ENCODE measurements around the gene ZNF664. TPM values are rescaled to one million over a fixed set of nuclear protein-coding genes. Genes with fewer than 3 reads are reported as not detected.

ZNF664 gene
- total RNA-seq = 38.0 and 48.7 TPM in 2 replicates

DNA sequence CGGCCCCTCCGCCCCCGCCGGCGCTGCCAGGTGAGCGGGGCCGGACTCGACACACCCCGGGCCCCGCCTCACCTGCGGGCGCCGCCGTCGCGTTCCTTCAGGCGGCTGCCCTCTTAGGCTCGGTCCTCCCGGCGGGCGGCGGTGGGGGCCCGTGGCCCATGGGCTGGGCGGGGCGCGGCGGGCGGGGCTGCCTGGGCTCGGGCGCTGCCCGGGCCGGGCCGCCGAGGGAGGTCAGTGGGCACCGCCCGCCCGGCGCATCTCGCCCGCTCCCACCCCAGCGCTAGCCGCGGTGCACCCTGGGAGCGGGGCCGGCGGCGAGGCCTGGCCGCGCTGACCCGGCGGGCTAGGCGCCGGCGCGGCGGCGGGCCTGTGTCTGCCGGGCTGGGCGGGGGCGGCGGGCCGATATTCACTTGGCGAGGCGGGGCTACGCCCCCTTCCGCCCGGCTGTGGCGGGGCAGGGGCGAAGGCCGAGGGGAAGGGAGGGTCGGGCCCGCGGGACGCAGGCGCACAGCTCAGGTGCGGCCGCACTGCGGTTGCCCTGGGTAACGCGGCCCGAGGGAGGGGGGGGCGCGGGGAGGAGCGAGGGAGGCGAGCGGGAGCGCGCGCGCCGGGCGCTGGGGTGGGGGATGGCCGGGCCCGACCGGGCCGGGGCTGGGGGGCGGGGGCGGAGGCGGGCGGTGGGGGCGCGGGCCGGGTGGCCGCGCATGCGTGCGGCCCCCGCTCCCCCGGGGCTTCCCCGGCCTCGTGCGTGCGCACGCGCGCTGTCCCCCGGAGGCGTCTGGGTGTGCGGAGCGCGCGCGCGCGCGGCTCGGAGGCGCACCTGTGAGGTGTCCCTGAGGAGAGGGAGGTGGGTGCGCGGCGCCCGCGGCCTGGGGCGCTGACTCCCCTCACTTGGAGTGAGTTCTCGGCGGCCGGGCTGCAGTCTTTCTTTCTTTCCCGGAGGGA, at the start of gene ZNF664, which contains the start of gene CCDC92:
ZNF664 (plus strand) TSS at position 759 of the 945 bp plus-strand sequence. CDS start 38,930 bp downstream, outside the sequence.
CCDC92 (minus strand) TSS at position 375 of the 945 bp plus-strand sequence. CDS start 28,526 bp downstream, outside the sequence.
- DNase-seq (ENCODE audit: extremely low read depth, low read depth, low spot score) = no peak

DNA sequence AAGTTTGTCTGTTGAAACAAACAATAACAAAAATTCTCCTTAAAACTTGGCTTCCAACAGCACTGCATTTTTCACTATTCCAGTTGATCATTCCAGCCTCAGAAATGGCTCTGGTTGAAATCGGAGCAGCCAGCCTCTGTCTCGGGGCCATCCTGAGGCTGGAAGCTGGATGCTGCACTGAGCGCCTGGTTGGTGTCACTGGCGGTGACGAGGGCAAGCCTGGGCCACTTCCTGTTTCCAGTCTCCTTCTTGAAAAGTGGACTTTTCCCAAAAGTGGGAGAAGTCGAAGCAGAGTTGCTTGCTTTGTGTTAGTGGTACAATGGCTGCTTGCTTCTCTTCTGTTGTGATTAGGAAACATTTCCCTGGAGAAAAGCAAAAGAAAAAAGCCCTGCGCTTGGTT, 49.1 kb upstream of the ZNF664 start:
- DNase-seq (ENCODE audit: extremely low read depth, low read depth, low spot score) = no peak

DNA sequence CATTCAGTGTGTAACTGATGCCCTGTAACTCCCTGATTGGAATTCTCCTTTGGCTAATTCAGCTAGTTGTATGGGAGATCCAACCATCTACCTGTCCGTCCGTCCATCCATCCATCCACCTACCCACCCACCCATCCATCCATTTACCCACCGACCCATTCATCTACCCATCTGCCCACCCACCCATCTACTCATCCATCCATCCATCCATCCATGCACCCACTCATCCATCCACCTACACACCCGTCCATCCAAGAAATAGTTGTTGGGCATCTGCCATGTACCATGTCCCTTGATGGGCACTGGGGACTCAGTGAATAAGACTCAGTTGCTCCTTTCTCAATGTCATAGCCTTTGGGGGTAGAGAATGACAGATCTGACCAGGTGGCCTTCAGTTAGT, 48.5 kb upstream of the ZNF664 start:
- no peak for DNase-seq (ENCODE audit: extremely low read depth, low read depth, low spot score)

DNA sequence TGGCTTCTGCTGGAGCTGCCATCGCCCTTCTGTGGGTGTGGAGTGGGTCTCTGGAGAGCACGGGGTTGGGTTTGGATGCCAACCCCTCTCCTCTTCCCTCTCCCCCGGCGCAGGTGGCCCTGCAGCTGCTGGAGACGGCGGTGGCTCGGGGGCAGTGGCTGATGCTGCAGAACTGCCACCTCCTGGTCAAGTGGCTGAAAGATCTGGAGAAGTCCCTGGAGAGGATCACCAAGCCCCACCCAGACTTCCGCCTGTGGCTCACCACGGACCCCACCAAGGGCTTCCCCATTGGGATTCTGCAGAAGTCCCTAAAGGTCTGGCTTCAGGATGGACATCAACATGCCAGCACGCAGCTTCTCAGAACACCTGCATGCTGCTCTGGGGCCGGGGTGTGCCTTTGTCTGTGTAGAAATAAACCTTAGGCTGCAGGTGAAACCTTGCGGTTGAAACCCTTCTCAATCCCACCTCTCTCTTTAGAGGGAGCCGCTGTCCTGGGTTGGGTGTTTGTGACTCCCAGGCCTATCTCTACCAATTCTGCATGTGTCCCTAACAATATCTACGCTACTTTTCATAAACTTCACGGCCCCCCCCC, 44.6 kb upstream of the ZNF664 start:
- no peak for DNase-seq (ENCODE audit: extremely low read depth, low read depth, low spot score)

DNA sequence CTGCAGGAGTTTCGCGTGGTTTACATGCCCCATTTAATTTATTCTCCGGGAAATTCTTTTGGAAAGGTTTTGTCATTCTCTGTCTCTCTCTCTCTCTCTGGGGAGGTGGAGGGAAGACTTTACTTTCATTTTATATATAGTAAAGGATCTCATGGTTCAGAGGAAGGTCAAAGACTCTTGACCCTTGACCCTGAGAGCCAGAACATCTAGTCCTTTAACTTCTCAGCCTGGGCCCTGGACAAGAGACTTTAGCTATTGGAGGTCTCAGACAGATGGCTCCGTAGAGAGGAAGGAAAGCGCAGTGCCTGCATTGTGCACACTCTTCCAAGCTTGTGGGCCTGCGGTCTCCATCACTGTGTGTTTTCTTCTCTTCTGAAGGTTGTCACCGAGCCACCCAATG, 44.1 kb upstream of the ZNF664 start:
- DNase-seq (ENCODE audit: extremely low read depth, low read depth, low spot score) = no peak

DNA sequence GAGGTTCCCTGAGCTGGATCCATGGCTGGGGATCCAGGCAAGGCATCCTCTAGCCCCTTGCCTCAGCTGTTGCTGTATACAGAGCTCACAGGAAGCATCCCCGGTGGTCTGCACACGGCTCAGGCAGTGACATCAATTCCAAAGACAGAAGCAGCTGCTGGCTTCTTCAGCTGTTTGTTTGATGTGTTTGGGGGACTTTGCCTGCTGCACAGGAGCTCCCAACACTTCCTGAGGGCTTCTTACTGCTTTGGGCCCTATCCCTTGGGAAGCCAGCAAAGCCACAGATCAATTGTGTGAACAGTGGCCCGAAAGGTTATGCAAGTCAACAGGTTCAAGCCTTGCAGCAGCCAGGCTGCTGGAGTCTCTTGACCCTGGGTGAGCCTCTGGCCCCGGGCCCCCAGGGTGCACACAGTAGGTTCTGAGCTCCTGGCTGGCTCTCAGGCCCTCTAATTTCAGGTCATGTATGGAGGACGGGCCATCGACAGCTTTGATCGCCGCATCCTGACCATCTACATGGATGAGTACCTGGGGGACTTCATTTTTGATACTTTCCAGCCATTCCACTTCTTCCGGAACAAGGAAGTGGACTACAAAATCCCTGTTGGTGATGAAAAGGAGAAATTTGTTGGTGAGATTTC, 43.0 kb upstream of the ZNF664 start:
- no peak for DNase-seq (ENCODE audit: extremely low read depth, low read depth, low spot score)

DNA sequence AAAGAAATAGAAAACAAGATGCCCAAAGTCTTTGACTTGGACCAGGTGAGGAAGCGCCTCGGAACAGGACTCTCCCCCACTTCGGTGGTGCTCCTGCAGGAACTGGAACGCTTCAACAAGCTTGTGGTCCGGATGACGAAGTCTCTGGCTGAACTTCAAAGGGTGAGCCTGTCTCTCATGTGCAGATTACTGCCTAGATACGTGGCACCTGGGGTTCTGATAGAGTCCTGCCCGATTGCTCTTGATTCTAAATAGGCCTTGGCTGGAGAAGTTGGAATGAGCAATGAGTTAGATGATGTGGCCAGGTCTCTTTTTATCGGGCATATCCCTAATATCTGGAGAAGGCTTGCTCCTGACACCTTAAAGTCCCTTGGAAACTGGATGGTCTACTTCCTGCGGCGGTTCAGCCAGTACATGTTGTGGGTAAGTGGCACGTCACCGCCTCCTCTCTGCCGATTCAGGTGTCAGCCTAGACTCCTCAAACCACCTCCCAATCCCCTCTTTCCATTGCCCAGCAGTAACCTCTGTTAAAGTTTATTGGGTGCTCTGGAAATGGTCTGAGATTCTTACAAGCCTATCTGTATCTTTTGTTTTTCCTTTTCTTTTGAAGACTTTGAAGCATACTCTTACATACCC, 41.2 kb upstream of the ZNF664 start:
- no peak for DNase-seq (ENCODE audit: extremely low read depth, low read depth, low spot score)

DNA sequence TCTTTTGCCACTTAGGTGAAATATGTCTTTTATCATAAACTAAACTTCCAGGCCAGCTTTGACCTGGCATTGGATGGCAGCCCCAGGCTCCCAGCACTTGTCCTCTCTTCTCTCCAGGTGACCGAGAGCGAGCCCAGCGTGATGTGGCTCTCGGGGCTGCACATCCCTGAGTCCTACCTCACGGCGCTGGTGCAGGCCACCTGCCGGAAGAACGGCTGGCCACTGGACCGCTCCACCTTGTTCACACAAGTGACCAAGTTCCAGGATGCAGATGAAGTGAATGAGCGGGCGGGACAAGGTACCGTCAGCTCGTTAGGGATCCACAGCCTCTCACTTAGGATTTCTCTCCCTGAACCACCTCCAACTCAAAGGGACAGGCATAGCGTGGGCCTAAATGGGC, 39.8 kb upstream of the ZNF664 start:
- DNase-seq (ENCODE audit: extremely low read depth, low read depth, low spot score) = no peak

DNA sequence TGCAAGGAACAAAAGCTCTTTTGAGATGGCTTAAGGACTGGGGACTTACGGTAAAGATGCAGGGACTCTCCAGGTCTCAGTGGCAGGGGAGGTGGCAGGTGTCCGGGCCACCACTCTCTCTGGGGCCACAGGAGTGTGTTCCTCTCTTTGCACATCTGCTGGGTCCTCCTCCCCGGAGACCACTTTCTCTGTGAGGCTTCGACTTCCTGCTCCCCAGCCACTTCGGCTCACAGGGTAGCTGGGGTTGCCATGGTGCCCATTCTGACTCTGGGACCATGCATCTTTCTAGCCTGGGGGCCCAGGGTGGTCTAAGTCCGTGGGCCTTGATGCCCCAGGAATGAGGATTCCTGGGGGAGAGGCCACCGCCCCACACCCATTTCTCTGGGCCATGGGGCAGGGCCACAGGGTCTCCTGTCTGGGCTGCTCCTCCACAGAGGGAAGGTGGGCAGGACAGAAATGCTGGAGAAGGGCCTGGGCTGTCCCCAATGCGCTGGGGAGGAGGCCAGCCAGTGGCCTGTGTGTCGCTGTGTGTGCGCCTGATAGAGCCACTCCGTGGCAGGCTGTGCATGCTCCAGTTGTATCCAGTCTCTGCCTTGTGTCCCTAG, 38.9 kb upstream of the ZNF664 start:
- no peak for DNase-seq (ENCODE audit: extremely low read depth, low read depth, low spot score)

DNA sequence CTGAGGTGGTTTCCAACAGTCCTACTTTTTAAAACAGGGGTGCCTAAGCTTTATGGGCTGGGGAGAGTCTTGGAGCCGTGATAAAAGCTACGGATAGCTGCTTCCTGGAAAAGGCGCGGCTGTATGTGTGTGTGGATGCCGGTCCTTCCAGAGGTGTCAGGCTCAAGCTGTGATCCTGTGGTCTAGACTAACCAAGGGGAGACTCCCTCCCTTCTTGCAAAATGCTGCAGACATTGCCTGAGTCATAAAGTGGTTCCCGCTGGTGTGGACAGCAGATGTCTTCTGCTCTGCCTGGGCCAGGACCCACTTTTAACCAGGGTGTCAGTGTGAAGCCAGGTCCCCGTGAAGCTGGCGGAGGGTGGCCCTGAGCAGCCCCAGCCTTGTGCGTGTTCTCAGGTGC, 38.2 kb upstream of the ZNF664 start:
- DNase-seq (ENCODE audit: extremely low read depth, low read depth, low spot score) = no peak

DNA sequence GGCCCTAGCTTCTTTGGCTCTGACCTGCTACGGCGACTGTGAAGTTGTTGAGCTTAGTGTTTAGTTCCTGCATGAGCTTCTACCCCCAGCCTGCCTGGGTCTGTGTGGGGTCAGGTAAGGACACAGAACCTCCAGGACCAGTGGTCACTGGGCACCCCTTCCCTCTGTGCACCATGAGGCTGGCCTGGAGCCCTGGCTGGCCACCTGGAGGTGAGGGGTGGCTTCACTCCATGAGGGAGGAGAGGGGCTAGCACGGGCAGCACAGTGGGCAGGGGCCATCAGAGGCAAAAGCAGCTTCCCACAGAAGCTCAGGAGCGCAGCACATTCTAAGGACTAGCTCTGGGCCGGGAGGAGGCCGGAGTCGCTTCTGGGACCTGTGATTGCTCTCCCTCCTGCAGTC, 37.1 kb upstream of the ZNF664 start:
- no peak for DNase-seq (ENCODE audit: extremely low read depth, low read depth, low spot score)

DNA sequence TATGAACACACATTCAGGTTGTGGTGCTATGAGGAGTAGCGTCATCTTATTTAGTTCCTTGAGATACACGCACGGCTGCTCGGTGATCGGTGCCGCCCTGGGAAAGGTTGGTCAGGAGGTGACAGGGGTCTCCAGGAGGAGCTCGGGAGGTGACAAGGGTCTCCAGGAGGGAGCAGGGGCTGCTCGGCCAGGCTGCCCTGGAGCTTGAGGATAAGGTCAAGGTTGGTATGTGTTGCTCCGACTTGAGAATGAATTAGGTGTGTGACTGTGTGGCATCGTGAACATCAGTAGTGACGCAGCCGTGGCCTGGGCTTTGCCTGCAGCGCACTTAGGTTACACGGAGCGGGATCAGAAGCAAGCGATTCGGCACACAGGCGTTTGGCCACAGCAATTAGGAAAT, 36.5 kb upstream of the ZNF664 start:
- no peak for DNase-seq (ENCODE audit: extremely low read depth, low read depth, low spot score)

DNA sequence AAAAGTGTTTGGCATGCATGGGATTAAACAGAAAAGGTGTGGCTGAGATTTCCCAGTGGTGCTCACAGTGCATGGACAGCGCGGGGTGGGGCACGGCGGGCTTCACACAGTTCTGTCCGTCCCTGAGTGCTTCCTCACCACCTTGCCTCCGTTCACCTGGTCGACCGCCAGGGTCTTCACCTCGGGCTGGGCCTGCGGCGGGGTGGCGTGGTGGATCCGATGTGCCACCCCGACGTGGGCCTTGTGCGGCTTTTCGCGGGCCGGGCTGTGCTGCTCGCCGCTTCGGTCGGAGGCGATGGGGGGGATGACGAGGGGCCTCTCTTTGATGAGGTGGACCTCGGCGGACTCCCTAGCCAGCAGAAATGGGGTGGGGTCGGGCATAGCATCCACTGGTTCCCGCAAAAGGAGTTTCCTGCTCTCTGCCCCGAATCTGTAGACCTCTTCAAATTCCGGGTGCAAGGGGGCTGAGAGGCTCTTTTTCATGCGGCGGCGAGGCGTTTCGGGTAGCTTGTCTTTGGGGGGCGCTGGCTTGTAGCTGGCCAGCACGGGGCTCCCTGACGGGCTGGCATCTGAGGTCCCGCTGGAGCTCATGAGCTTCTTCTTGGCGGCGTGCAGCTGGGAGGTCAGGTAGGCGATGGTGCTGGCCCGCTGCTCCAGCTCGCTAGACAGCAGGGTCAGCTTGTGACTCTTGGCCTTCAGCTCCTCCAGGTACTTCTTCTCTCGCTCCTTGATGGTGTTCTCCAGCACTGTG, 35.9 kb upstream of the ZNF664 start:
- DNase-seq (ENCODE audit: extremely low read depth, low read depth, low spot score) = no peak

DNA sequence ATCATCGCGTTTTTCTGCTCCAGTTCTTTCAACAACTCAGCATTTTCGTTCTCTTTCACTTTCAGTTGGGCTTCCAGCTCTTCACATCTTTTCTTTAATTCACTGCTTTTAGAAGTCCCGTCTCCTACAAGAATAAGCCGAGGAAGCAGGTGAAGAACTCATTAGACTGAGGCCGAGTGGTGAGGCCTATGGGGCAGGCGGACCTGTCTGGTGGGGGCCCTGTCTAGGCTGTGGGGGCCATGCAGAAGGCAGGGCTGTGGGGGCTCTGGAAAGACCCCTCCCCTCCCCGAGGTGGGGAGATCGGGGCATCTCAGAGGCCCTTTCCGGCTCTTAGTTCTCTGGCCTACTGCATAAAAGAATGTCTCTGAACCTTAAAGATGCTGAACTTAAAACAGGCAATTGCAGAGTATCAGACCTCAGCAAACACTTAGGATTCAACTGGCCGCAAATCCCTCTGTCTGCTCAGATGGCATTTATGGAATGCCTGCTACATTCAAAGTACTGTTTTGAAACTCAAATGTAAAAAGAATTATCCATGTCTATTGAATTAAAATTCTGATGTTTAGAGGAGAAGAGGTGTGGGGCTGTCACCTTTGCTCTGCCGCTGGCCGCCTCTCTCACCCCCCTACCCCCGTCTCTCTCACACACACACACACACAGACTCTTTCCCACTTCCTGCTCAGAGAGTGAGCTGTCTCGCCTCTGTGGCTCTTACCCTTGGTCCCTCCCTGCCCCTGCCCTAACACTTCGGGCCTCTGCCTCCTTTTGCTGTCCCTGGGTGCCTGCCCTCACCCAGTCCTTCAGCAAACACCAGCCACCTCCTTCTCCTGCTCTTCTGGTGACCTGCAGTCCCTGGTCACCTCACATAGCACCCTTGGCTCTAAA, 35.1 kb upstream of the ZNF664 start:
- DNase-seq (ENCODE audit: extremely low read depth, low read depth, low spot score) = no peak

DNA sequence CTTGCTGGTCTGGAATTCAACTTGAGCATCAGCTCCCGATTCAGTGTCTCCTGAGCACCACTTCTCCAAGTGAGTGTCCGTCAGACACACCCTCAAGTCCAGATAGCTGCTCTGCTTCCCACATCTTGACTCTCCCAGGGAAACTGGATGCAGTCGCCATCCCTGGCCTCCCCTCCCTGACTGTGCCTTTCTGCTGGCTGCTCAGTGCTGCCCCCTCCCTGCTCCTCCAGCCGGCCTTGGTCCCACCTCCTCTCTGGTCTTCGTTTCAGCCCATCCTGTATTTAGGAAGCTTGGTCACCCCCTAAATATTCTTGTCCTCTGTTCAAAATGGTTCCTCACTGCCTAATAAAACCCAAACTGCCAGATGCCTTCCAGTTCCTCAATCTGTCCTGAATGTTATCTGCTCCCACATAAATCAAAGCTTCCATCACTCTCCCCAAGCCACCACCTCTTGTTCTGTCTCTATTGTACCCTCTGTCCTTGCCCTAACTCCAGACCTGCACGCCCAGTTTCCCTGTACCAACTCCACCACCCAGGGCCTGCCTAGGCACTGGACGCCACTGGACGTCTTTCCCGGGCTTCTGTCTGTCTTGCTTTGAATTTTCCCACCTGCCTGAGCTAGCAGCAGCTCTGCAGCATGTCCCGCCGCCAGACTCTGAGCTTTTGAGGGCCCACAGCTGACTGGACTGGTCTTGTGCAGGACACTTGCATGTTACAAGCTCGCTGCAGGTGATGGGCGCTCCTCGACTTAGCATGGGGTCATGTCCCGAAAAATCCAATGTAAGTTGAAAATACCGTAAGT, 34.1 kb upstream of the ZNF664 start:
- DNase-seq (ENCODE audit: extremely low read depth, low read depth, low spot score) = no peak

DNA sequence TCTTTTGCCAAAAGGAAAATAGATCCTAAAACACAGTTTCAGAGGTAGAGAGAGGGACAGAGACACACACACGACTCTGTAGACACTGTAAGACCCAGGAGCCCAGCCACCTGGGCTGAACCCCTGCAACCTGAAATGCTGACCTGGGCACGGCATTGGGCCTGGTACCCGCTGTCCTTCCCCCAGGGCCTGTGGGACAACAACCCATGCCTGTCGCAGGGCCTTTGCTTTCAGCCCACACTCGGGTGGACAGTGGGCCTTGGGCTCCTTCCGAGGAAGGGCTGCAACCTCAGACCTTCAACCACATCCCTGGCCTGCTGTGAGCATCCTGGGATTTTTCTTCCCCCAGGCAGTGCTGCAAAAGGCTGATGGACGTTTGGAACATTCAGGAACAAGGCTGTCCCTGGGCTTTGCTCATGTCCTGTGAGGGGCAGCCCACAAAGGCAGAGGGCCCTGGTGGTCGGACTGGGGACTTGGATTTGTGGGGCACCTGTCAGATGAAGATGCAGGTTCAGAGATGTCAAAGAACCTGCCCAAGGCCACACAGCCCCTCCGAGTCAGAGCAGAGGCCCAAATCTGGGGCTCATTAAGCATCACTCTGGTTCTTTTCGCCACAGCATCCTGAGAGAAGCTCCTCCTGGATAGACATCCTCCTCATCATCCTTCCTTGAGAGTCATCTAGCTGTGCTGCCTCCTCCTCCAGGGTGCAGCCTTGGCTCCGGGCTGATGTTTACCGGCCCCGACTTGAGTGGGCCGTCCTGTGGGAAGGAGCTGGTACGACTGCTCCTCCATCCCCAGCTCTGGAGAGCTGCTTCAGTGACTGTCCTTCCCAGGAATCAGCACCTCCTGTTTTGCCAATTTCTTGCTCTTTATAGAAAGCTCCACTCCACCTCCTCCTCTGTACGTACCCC, 33.0 kb upstream of the ZNF664 start:
- DNase-seq (ENCODE audit: extremely low read depth, low read depth, low spot score) = no peak

DNA sequence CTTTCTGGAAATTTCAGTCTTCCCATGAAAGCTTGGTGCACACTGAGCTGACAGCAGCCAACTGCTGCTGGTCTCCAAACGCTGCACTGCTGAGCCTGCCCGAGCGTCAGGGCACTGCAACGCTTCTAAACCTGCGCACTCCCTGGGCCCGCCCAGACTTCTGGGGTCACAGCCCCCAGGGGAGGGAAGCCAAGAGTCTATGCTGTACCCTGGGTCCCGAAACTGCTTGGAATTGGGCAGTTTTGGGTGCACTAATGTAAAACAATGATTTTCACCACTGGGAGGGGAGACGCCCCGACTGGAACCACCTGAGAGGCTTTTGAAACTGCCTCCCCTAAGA, 32.4 kb upstream of the ZNF664 start:
- no peak for DNase-seq (ENCODE audit: extremely low read depth, low read depth, low spot score)
